Glutamatergic neuron (in vitro differentiated cells): ENCODE results near the gene ATP5PO. TPM values are rescaled to one million over a fixed set of nuclear protein-coding genes. Genes with fewer than 3 reads are reported as not detected.
"Not testable (repeated sequence)": the region's sequence is repeated elsewhere in the genome, so short reads cannot be mapped to it uniquely, and the experiment has no call there.

Source experiments
- DNase-seq: peaks from one replicate; pipeline ENCODE4 v3.0.0; 2022
- H3K27ac Mint-ChIP-seq: one replicate; pipeline ENCODE4 v1.8.0; 2020; ENCODE audit warnings: mild to moderate bottlenecking, mixed read lengths, inconsistent platforms; ENCODE audit not compliant: unreplicated experiment
- H3K27me3 Mint-ChIP-seq: one replicate; pipeline ENCODE4 v1.8.0; 2020; ENCODE audit warnings: mild to moderate bottlenecking, moderate library complexity, mixed read lengths, inconsistent platforms; ENCODE audit not compliant: unreplicated experiment
- H3K36me3 Mint-ChIP-seq: one replicate; pipeline ENCODE4 v1.8.0; 2020; ENCODE audit warnings: mild to moderate bottlenecking, mixed read lengths, inconsistent platforms; ENCODE audit not compliant: unreplicated experiment
- H3K4me1 Mint-ChIP-seq: one replicate; pipeline ENCODE4 v1.8.0; 2020; ENCODE audit warnings: mild to moderate bottlenecking, low read depth, mixed read lengths, inconsistent platforms; ENCODE audit not compliant: unreplicated experiment
- H3K4me3 Mint-ChIP-seq: one replicate; pipeline ENCODE4 v1.8.0; 2020; ENCODE audit warnings: mild to moderate bottlenecking, mixed read lengths, inconsistent platforms; ENCODE audit not compliant: unreplicated experiment
- H3K9me3 Mint-ChIP-seq: one replicate; pipeline ENCODE4 v1.8.0; 2020; ENCODE audit warnings: mild to moderate bottlenecking, moderate library complexity, mixed read lengths, inconsistent platforms; ENCODE audit not compliant: unreplicated experiment
- total RNA-seq: library from RNA; stranded (reverse); fragmentation: NEBNext Ultra II Directional; extraction: Animal tissue kit (Norgen Biotek cat#: 25700); gene quantifications from one replicate; pipeline ENCODE4 v1.2.1, GENCODE V29; 2021; ENCODE audit not compliant: unreplicated experiment
- TF ChIP-seq, protein P1 (sequence below): fragments of 200-600 bp; sonication (generic); IDR thresholded peaks from one replicate; pipeline ENCODE4 v1.5.0; 2021; ENCODE audit not compliant: partially characterized antibody, unreplicated experiment

The ATP5PO gene
- total RNA-seq, 1 donor from 2014 or later: 236 TPM

DNA sequence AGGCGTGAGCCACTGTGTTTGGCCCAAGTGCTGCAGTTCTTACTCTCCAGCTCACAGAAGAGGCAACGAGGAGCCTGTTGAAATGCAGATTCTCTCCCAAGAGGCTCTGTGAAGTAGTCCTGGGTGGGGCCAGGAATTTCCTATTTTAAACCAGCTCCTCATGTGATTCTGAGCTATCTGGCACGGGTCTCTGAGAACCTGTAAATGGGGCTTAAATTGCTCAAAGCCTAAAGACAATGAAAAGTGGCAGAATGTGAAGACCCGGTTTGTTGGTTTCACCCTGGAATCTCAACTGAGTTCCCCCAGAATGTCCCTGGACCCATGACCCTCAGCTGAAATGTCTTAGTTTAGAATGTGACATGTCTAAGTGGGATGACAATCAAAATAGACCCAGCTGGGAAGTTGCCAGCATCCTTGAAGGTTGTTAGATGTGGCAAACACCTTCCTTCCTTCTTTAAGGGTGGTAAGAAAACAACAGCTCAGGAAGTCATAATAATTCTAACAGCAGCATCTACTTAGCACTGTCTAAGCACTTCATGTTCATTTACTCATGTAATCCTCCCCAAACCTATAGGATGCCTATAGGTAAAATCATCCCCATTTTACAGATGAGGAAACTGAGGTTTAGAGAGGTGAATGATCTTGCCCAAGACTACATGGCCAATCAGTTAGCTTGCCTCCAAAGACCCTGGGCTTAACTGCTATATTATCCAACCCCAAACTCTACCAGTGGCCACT is 20.9 kb upstream of the ATP5PO start:
- peaks cover 9% of the 10 kb centered on the region for H3K36me3 Mint-ChIP-seq
- no peak overlapping the region for H3K4me3 Mint-ChIP-seq
- H3K27me3 Mint-ChIP-seq: peaks cover 3% of the 10 kb centered on the region
- peaks cover 2% of the 10 kb centered on the region for H3K4me1 Mint-ChIP-seq
- no peaks in the 10 kb centered on the region for H3K9me3 Mint-ChIP-seq
- no peak for DNase-seq
- TF ChIP-seq, protein P1, sequence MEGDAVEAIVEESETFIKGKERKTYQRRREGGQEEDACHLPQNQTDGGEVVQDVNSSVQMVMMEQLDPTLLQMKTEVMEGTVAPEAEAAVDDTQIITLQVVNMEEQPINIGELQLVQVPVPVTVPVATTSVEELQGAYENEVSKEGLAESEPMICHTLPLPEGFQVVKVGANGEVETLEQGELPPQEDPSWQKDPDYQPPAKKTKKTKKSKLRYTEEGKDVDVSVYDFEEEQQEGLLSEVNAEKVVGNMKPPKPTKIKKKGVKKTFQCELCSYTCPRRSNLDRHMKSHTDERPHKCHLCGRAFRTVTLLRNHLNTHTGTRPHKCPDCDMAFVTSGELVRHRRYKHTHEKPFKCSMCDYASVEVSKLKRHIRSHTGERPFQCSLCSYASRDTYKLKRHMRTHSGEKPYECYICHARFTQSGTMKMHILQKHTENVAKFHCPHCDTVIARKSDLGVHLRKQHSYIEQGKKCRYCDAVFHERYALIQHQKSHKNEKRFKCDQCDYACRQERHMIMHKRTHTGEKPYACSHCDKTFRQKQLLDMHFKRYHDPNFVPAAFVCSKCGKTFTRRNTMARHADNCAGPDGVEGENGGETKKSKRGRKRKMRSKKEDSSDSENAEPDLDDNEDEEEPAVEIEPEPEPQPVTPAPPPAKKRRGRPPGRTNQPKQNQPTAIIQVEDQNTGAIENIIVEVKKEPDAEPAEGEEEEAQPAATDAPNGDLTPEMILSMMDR: no peak
- no peak overlapping the region for H3K27ac Mint-ChIP-seq

DNA sequence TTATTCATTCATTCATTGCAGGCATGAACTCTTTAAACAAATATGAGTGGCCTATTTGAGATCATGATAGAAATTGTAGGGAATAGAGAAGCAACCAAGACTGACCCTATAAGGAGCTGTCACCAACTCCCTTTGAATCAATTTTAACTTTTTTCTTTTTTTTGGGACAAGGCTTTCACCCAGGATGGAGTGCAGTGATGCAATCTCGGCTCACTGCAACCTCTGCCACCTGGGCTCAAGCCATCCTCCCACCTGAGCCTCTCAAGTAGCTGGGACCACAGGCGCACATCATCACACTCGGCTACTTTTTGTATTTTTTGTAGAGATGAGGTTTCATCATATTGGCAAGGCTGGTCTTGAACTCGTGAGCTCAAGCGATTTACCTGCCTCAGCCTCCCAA is 17.1 kb upstream of the ATP5PO start:
- TF ChIP-seq, protein P1: no peak
- DNase-seq: no peak
- Mint-ChIP-seq H3K9me3 (peaks cover 1% of the 10 kb centered on the region), H3K4me1 (peaks cover 3% of the 10 kb centered on the region), H3K36me3 (peaks cover 10% of the 10 kb centered on the region), H3K4me3 (peak overlapping the region; percentile 67), H3K27ac (no peak overlapping the region), H3K27me3 (peaks cover 4% of the 10 kb centered on the region)

DNA sequence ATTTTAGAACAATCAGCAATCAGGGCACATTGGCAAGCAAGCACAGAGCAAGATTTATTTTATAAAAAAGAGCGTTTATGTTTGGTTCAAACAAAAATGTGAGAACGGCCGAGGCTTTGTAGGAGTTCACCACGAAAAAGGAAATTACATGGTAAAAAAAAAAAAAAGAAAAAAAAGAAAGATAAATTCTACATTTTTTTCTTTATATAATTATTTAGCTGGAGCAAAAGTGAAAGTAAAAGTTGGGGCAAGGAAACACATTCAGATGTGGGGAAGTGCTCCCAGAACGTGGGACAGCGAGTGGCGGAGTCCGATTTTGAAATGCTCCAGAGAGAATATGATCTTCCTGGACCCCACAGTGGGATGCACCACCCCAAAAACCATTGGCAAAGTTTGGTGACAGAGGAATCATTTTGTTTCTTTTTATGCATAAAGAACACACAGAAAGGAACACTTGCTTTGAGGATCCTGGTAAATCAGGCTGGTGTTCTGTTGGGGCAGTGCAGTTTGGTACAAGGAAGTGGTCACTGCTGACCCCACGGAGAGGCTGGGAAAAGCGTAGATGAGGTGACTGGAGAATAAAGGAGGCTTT is 16.3 kb upstream of the ATP5PO start:
- H3K9me3 Mint-ChIP-seq: peaks cover 1% of the 10 kb centered on the region
- H3K36me3 Mint-ChIP-seq: peaks cover 10% of the 10 kb centered on the region
- H3K27ac Mint-ChIP-seq: peak overlapping the region; percentile 97
- TF ChIP-seq, protein P1: no peak
- peaks cover 4% of the 10 kb centered on the region for H3K27me3 Mint-ChIP-seq
- H3K4me1 Mint-ChIP-seq: peaks cover 3% of the 10 kb centered on the region
- DNase-seq: no peak
- H3K4me3 Mint-ChIP-seq: peak overlapping the region; percentile 88

DNA sequence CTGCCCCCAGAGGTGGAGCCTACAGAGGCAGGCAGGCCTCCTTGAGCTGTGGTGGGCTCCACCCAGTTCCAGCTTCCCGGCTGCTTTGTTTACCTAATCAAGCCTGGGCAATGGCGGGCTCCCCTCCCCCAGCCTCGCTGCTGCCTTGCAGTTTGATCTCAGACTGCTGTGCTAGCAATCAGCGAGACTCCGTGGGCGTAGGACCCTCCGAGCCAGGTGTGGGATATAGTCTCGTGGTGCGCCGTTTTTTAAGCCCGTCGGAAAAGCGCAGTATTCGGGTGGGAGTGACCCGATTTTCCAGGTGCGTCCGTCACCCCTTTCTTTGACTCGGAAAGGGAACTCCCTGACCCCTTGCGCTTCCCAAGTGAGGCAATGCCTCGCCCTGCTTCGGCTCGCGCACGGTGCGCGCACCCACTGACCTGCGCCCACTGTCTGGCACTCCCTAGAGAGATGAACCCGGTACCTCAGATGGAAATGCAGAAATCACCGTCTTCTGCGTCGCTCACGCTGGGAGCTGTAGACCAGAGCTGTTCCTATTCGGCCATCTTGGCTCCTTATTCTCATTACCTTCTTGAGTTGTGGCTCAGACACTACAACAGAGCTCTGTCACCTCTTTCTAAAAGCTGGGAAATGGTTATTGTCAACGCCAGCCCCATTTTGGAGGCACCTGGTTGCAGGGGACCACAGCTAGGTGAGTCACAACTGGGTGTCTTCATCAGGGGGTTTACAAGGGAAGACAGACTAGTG is 15.6 kb upstream of the ATP5PO start:
- not testable (repeated sequence) for DNase-seq

DNA sequence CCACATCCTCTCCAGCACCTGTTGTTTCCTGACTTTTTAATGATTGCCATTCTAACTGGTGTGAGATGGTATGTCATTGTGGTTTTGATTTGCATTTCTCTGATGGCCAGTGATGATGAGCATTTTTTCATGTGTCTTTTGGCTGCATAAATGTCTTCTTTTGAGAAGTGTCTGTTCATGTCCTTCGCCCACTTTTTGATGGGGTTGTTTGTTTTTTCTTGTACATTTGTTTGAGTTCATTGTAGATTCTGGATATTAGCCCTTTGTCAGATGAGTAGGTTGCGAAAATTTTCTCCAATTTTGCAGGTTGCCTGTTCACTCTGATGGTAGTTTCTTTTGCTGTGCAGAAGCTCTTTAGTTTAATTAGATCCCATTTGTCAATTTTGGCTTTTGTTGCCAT is 10.6 kb upstream of the ATP5PO start:
- H3K4me1 Mint-ChIP-seq, H3K27me3 Mint-ChIP-seq, H3K27ac Mint-ChIP-seq: not testable (repeated sequence)

More for the DNA sequence above, 15.6 kb upstream of the ATP5PO start:
- Mint-ChIP-seq H3K36me3 (peaks cover 10% of the 10 kb centered on the region), H3K4me3 (peak overlapping the region; percentile 88), H3K27ac (peak overlapping the region; percentile 97)
- H3K4me1 Mint-ChIP-seq, H3K9me3 Mint-ChIP-seq, H3K27me3 Mint-ChIP-seq: not testable (repeated sequence)

DNA sequence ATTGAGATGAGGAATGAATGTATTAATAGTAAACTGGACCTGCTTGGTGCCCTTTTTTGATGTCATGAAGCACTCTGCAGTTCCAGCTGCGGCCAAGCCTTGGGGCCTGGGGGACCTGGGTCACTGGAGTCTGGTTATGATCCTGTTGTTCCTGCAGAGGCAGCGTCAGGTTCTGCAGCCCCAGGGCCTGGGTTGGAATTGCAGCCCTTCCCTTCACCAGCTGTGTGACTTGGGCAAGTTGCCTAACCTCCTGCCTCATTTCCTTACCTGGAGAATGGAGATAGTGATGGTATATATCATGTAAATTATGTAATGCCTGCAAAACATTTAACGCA is 9.1 kb upstream of the ATP5PO start:
- Mint-ChIP-seq H3K4me1 (no peaks in the 10 kb centered on the region), H3K9me3 (no peaks in the 10 kb centered on the region), H3K4me3 (no peak overlapping the region), H3K27me3 (no peaks in the 10 kb centered on the region), H3K27ac (no peak overlapping the region), H3K36me3 (no peaks in the 10 kb centered on the region)
- DNase-seq: no peak
- TF ChIP-seq, protein P1: no peak

More for the DNA sequence above, 10.6 kb upstream of the ATP5PO start:
- H3K36me3 Mint-ChIP-seq, DNase-seq, H3K4me3 Mint-ChIP-seq, H3K9me3 Mint-ChIP-seq: not testable (repeated sequence)
